PC-9 (cell line): ENCODE results near the gene KIAA1671.

Experiments used
- EZH2 ChIP-seq: fragments of 200-600 bp; sonication (generic); IDR thresholded peaks from 2 replicates; pipeline ENCODE4 v1.8.0; 2017; ENCODE audit warnings: antibody characterized with exemption, low read depth
- TF ChIP-seq, protein P1 (sequence below): fragments of 200-600 bp; sonication (generic); conservative IDR thresholded peaks from 2 replicates; pipeline ENCODE4 v1.6.1; 2017; ENCODE audit warnings: mixed run types, antibody characterized with exemption, mild to moderate bottlenecking, moderate library complexity

DNA sequence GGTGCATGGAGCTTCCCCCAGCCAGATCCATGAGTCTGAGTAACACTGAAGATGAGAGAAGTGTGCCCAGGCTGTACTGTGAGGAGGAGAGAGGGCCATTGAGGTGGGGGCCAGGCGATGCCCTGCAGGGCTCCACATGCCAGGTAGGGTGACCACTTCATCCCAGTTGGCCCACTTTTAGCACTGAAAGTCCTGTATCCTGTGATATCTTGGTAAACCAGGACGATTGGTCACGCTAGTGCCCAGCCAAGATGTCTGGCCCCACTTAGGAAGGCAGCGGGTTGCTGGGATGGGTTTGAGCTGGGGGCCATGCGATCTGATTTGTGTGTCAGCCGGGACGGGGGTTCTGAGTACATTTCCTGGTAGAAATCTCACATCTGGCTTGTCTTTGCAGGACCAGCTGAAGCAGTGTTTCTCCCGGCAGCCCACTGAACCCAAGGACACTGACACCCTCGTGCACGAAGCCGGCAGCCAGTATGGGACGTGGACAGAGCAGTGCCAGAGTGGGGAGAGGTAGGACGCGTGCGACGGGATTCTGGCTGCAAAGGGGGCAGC, 218.0 kb downstream of the KIAA1671 start:
- TF ChIP-seq, protein P1, sequence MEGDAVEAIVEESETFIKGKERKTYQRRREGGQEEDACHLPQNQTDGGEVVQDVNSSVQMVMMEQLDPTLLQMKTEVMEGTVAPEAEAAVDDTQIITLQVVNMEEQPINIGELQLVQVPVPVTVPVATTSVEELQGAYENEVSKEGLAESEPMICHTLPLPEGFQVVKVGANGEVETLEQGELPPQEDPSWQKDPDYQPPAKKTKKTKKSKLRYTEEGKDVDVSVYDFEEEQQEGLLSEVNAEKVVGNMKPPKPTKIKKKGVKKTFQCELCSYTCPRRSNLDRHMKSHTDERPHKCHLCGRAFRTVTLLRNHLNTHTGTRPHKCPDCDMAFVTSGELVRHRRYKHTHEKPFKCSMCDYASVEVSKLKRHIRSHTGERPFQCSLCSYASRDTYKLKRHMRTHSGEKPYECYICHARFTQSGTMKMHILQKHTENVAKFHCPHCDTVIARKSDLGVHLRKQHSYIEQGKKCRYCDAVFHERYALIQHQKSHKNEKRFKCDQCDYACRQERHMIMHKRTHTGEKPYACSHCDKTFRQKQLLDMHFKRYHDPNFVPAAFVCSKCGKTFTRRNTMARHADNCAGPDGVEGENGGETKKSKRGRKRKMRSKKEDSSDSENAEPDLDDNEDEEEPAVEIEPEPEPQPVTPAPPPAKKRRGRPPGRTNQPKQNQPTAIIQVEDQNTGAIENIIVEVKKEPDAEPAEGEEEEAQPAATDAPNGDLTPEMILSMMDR: no peak
- TF ChIP-seq EZH2: no peak
